Aorta (tissue), 5 donors: ENCODE results near the gene PAPPA2. TPM values are rescaled to one million over a fixed set of nuclear protein-coding genes. Genes with fewer than 3 reads are reported as not detected.
A peak's percentile ranks its signal among the peaks of the same experiment; 100 is the strongest.

Source experiments
- ATAC-seq: fragments of 200-7000 bp; cut with Tn5 transposase; one replicate; pipeline ENCODE4 v1.9.1; 2022; ENCODE audit warnings: moderate library complexity; ENCODE audit not compliant: low FRiP score
- DNase-seq, 2 donors: peaks; one replicate each; pipeline ENCODE4 v3.0.0-alpha.2; 2020
- H3K27ac ChIP-seq, 2 donors: one replicate each; pipeline ENCODE4 v1.5.1; 2013; ENCODE audit warnings: low read length in 2 of 2, mild to moderate bottlenecking in 2 of 2, moderate library complexity in 2 of 2, control low read depth in 1 of 2, inconsistent platforms in 1 of 2, low read depth in 1 of 2
- H3K27me3 ChIP-seq, 2 donors: one replicate each; pipeline ENCODE4 v1.6.1; 2013; ENCODE audit warnings: control low read depth in 1 of 2, low read length in 1 of 2, mild to moderate bottlenecking in 1 of 2, moderate library complexity in 1 of 2; ENCODE audit not compliant: insufficient read depth in 2 of 2, control insufficient read depth in 1 of 2
- H3K36me3 ChIP-seq, 2 donors: one replicate each; pipeline ENCODE4 v1.6.1; 2013; ENCODE audit warnings: control low read depth in 1 of 2, low read length in 1 of 2, mild to moderate bottlenecking in 1 of 2; ENCODE audit not compliant: insufficient read depth in 2 of 2, control insufficient read depth in 1 of 2
- H3K4me1 ChIP-seq, 2 donors: one replicate each; pipeline ENCODE4 v1.6.1; 2013; ENCODE audit warnings: low read length in 2 of 2, control low read depth in 1 of 2, mild to moderate bottlenecking in 1 of 2, moderate library complexity in 1 of 2; ENCODE audit not compliant: insufficient read depth in 2 of 2, control insufficient read depth in 1 of 2
- H3K4me3 ChIP-seq, 2 donors: one replicate each; pipeline ENCODE4 v1.5.1; 2013; ENCODE audit warnings: low read length in 2 of 2, control low read depth in 1 of 2, mild to moderate bottlenecking in 1 of 2
- H3K9me3 ChIP-seq: one replicate; pipeline ENCODE4 v1.6.1; 2013; ENCODE audit warnings: mild to moderate bottlenecking, low read length; ENCODE audit not compliant: control insufficient read depth
- WGBS, 2 donors: extraction: QIAGEN DNeasy Blood & Tissue Kit; methylation state at CpG; one replicate each; pipeline ENCODE4 v1.1.7; 2013; 5-methylcytosine and 5-hydroxymethylcytosine counted together
- intact Hi-C, 2 donors: fragments of 100-400 bp; cut with DNase I; formaldehyde crosslinking; loops; one replicate each; pipeline versions ENCODE4 v1.14.2 to v1.15.0; 2022
- polyA plus RNA-seq, 2 donors: library from polyadenylated mRNA; stranded (reverse); fragments of 200-250 nt; gene quantifications; one replicate each; pipeline ENCODE4 v1.2.3, GENCODE V29; 2013
- total RNA-seq, 2 donors: library from RNA; stranded (reverse); fragmentation: NEBNext Ultra II Directional; extraction: Animal tissue kit (Norgen Biotek cat#: 25700); gene quantifications; one replicate each; pipeline ENCODE4 v1.2.1, GENCODE V29; 2021
- donor health status: healthy with polysubstance abuse.
- donor health status: Bipolar disorder and iron deficiency.
- donor health status: DM: no; HTN: no; CAD: no.
- donor health status: DM: no; HTN: no; CAD: no.
- donor health status: DM: yes; HTN: yes; CAD: no.

PAPPA2 gene
- total and polyA plus RNA-seq, 4 donors: 3.5 to 4.3 TPM; not detected in 2

GRCh38 chr1:176717066-176717750 lies 254.2 kb downstream of the PAPPA2 start:
- no peaks in the 10 kb centered on the region for H3K27me3 ChIP-seq
- H3K27ac ChIP-seq: no peak overlapping the region
- no peaks in the 10 kb centered on the region for H3K9me3 ChIP-seq
- no peaks in the 10 kb centered on the region for H3K4me1 ChIP-seq
- ATAC-seq (no peak), DNase-seq (no peak)
- 21 to 43% methylated on average over 2 of the region's 2 CpGs for WGBS, 2 donors
- intact Hi-C loops: no loop called here
- no peak overlapping the region for H3K4me3 ChIP-seq
- no peaks in the 10 kb centered on the region for H3K36me3 ChIP-seq

DNA sequence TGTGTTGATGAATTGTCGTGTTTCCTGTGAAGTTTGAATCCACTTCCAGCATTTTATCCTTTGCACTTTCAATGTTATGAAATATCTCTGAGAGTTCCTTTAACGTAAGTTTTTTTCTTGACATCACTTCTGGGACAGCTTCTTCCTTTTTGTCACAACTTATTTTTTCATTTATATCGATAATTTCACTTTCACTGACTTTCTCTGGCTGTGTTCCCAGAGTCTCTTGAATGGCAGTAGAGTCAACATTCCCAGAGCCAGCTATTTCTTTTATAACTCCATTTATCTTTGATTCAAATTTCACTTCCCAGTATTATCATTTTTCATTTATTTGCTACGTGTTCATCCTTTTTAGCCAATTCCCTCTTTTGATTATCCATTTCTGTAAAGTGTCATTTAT lies 256.5 kb downstream of the PAPPA2 start:
- H3K9me3 ChIP-seq: no peaks in the 10 kb centered on the region
- no peaks in the 10 kb centered on the region for H3K4me1 ChIP-seq
- H3K4me3 ChIP-seq: peak overlapping the region in 1 of 2 donors; percentile 34
- WGBS, 2 donors: 2 to 4% methylated on average over 4 of the region's 4 CpGs
- H3K36me3 ChIP-seq: no peaks in the 10 kb centered on the region
- DNase-seq: no peak
- no peaks in the 10 kb centered on the region for H3K27me3 ChIP-seq
- ATAC-seq: no peak
- no peak overlapping the region for H3K27ac ChIP-seq
- intact Hi-C loops: no loop called here

DNA sequence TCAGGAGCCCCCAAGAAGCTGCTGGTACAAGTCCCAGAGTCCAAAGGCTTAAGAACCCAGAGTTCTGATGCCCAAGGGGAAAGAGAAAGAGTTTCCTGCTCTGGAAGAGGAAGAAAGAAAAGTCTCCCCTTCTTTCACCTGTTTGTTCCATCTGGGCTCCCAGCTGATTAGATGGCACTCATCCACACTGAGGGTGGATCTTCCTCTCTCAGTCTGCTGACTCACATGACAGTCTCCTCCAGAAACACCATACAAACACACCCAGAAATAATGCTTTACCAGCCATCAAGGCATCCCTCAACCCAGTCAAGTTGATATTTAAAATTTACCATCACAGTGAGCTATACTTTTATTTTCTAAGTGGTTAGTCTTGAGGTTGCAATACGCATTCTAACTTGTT lies 257.9 kb downstream of the PAPPA2 start:
- H3K4me3 ChIP-seq: no peak overlapping the region
- no peaks in the 10 kb centered on the region for H3K9me3 ChIP-seq
- H3K27me3 ChIP-seq: no peaks in the 10 kb centered on the region
- ATAC-seq (no peak), DNase-seq (no peak)
- H3K36me3 ChIP-seq: no peaks in the 10 kb centered on the region
- H3K27ac ChIP-seq: no peak overlapping the region
- 96% methylated on average over 1 of the region's 1 CpG for WGBS, 2 donors
- intact Hi-C loops: no loop called here
- H3K4me1 ChIP-seq: no peaks in the 10 kb centered on the region

GRCh38 chr1:176733661-176734060 lies 270.7 kb downstream of the PAPPA2 start:
- H3K4me1 ChIP-seq: no peaks in the 10 kb centered on the region
- no peaks in the 10 kb centered on the region for H3K27me3 ChIP-seq
- H3K9me3 ChIP-seq: no peaks in the 10 kb centered on the region
- DNase-seq: no peak
- no peak overlapping the region for H3K27ac ChIP-seq
- ATAC-seq: no peak
- 75 to 82% methylated on average over 1 of the region's 1 CpG for WGBS, 2 donors
- H3K4me3 ChIP-seq: no peak overlapping the region
- H3K36me3 ChIP-seq: no peaks in the 10 kb centered on the region
- intact Hi-C loops: no loop called here

DNA sequence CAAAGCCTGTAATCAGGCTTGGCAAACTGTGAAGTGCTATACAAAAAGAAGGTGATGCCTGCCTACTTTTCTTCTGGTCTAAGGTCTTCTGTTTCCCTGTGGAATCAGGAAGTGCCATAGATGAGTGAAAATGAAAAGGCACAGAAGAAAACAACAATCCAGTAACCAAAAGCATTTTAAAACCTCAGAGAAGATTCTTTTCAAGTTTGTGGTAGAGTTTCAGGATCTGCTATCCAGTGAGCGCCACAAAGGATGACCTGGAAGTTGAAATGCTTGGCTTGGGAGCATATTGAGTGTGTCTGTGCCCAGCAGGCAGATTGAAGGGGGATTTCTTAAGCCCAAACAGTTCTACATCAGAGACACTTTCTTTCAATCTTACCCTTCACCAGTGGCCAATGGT lies 272.2 kb downstream of the PAPPA2 start:
- H3K27ac ChIP-seq: no peak overlapping the region
- H3K4me1 ChIP-seq: no peaks in the 10 kb centered on the region
- intact Hi-C loops: no loop called here
- H3K4me3 ChIP-seq: no peak overlapping the region
- no peaks in the 10 kb centered on the region for H3K36me3 ChIP-seq
- no peaks in the 10 kb centered on the region for H3K9me3 ChIP-seq
- DNase-seq: no peak
- WGBS, 2 donors: 51 to 84% methylated on average over 1 of the region's 1 CpG
- H3K27me3 ChIP-seq: no peaks in the 10 kb centered on the region
- no peak for ATAC-seq

DNA sequence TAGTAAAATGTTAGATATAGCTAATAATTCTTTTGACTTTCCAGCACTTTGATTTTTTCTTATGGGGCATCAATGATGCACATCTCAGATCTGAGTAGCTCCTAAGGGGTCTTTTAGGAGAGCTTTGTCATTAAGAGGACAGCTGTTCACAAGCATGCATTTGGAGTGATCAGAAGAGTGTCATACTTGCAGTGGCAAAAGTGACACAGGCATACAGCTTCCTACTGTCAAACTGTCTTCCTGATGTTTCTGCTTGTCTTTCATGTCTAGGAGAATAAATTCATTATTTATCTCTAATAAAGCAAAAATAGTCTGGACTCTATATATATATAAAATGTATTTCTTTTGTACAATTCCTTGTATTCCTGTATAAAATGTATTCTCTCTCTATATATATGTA lies 273.0 kb downstream of the PAPPA2 start:
- Histone ChIP-seq H3K9me3 (no peaks in the 10 kb centered on the region), H3K27me3 (no peaks in the 10 kb centered on the region), H3K36me3 (no peaks in the 10 kb centered on the region), H3K27ac (no peak overlapping the region), H3K4me3 (no peak overlapping the region), H3K4me1 (no peaks in the 10 kb centered on the region)
- no peak for DNase-seq
- intact Hi-C loops: no loop called here
- ATAC-seq: no peak

GRCh38 chr1:176741181-176741580 lies 278.2 kb downstream of the PAPPA2 start:
- DNase-seq (no peak), ATAC-seq (no peak)
- Histone ChIP-seq H3K36me3 (no peaks in the 10 kb centered on the region), H3K27me3 (no peaks in the 10 kb centered on the region), H3K4me1 (no peaks in the 10 kb centered on the region), H3K27ac (no peak overlapping the region), H3K4me3 (no peak overlapping the region), H3K9me3 (no peaks in the 10 kb centered on the region)
- intact Hi-C loops: no loop called here
- 85 to 87% methylated on average over 4 of the region's 4 CpGs for WGBS, 2 donors

DNA sequence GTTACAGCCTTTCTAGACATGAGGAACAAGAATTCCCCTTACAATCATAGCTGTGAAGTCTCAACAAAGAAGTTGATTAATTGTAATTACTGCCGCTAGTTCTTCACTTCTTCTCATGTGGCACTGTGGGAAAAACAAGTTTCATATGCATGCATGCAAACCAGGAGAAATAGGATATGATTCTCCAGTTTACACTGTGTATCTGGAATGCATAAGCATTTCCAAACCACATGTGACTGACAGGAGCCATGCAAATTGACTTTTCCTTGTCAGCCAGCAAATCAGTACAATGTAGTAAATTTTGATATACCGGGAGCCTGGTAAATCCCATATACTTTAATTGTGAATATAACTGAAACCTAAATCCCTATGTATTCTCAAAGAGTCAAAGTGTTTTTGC lies 279.3 kb downstream of the PAPPA2 start:
- 85 to 87% methylated on average over 2 of the region's 2 CpGs for WGBS, 2 donors
- Histone ChIP-seq H3K36me3 (no peaks in the 10 kb centered on the region), H3K4me3 (no peak overlapping the region), H3K4me1 (no peaks in the 10 kb centered on the region), H3K27me3 (no peaks in the 10 kb centered on the region), H3K27ac (no peak overlapping the region), H3K9me3 (no peaks in the 10 kb centered on the region)
- DNase-seq (no peak), ATAC-seq (no peak)
- intact Hi-C loops: no loop called here

- ATAC-seq (no peak), DNase-seq (no peak)
- Histone ChIP-seq H3K27me3 (no peaks in the 10 kb centered on the region), H3K9me3 (no peaks in the 10 kb centered on the region), H3K36me3 (no peaks in the 10 kb centered on the region), H3K4me1 (no peaks in the 10 kb centered on the region), H3K4me3 (no peak overlapping the region), H3K27ac (no peak overlapping the region)
- intact Hi-C loops: no loop called here
- 87 to 95% methylated on average over 1 of the region's 1 CpG for WGBS, 2 donors
Measured at GRCh38 chr1:176744142-176744541, 281.2 kb downstream of the PAPPA2 start.
